Activated CD4-positive, alpha-beta T cell treated with anti-CD3 and anti-CD28 coated beads, Interleukin-2, amount 50 U/mL, for 48 hours (primary cell): ENCODE measurements around the gene USP34.

Experiments
- DNase-seq, 2 experiments: peaks; one replicate each; pipeline ENCODE4 v3.0.0-alpha.2; 2020

Gene USP34

GRCh38 chr2:61283443-61284160, 187.3 kb downstream of the USP34 start:
- no peak for DNase-seq

- no peak for DNase-seq
Measured at GRCh38 chr2:61282104-61282590, 188.7 kb downstream of the USP34 start.

- DNase-seq: no peak
Measured at GRCh38 chr2:61281321-61281720, 189.6 kb downstream of the USP34 start.

DNA sequence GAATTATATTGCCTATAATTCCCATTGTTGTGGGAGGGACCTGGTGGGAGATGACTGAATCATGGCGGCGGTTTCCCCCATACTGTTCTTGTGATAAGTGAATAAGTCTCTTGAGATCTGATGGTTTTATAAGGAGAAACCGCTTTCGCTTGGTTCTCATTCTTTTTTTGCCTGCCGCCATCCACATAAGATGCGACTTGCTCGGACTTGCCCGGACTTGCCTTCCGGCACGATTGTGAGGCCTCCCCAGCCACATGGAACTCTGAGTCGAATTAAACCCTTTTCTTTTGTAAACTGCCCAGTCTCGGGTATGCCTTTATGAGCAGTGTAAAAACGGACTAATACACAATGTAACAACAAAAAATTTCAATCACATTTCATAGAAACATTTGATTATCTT, 193.1 kb downstream of the USP34 start:
- no peak for DNase-seq

DNA sequence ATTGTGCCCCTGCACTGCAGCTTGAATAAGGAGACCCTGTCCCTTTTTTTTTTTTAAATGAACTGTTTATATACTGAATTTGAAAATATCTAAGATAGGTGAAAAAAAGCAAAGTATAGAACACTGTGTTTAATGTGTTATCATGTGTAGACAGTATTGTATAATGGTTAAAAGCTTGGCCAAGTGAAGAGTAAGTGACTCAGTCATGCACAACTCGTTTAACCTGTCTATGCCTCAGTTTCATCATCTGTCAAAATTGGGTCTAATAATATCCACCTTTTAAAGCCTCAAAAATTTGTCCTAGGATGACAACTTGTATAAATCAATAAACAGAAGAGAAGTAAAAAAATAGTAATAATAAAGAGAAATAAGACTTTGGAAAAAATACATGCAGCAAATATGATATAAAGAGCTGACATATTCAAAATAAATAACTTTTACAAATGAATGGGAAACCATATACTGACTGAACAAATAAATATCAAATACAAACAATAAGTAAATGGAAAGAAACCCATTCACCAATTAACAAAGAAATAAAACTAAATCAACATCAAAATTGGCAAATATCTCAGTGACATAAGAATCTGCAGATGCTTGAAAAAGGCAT, 195.2 kb downstream of the USP34 start:
- DNase-seq: no peak

DNA sequence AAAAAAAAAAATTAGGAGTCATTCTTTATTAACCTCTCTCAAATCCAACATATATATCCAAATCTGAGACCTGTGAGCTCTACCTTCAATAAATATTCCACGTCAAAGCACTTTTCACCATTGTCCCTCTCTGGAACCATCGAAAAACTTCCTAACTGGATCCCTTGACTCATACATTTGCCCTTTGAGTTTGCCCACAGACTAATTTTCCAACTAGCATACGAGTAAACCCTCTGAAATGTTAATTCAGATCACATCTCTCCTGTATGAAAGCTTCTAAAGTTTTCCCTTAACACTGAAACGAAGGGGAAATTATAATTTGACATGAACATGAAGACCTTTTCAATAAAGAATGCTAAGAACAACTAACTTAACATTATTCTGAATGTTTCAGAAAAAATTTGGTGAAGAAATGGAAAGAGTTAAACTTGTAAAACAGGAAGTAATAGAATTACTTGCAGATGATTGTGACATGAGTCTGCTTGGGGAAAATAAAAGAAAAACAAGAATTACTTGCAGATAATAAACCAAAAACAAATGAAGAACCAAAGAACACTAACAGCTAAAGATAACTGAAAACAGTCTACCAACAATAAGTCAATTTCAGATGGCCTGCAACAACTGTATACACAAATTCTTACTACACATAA, 198.3 kb downstream of the USP34 start:
- no peak for DNase-seq

- no peak for DNase-seq
Measured at GRCh38 chr2:61268249-61268648, 202.6 kb downstream of the USP34 start.

DNA sequence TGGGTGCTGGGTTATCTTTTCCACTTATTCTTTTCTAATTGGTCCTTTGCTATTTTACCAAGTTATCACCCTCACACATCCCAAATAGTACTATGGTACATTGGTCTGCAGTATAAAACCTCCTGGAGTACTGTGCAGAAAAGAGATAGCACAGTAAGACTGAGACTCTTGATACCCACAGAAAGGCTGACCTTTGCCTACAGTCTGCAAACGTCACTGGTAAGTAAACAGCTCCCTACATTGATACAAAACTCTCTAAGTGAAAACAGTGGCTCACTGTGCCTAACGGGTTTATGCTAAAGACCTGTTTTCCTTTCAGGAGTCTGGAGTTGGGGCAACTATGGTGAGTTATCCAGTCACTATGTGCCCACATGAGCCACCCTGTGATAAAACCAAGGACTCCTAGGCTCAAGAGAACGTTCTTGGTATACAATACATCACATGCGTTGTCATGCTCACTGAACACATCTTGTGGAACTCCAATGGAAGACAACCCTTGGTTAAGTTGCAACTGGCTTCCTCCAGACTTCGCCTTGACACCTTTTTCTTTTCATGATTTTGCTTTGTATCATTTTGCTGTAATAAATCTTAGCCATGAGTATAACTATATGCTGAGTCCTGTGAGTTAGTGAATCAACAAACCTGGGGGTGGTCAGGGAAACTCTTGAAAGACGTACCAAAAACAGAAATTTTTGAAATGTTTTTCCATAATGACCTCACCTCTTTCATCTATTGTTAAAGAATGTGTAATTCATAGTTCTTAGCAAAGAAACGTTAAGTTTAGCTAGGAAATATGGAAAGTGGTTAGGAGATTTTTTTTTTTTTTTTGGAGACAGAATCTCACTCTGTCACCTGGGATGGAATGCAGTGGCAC, 204.0 kb downstream of the USP34 start:
- DNase-seq: no peak

GRCh38 chr2:61263830-61264229, 207.1 kb downstream of the USP34 start:
- no peak for DNase-seq

- no peak for DNase-seq
Measured at GRCh38 chr2:61262699-61263098, 208.2 kb downstream of the USP34 start.

DNA sequence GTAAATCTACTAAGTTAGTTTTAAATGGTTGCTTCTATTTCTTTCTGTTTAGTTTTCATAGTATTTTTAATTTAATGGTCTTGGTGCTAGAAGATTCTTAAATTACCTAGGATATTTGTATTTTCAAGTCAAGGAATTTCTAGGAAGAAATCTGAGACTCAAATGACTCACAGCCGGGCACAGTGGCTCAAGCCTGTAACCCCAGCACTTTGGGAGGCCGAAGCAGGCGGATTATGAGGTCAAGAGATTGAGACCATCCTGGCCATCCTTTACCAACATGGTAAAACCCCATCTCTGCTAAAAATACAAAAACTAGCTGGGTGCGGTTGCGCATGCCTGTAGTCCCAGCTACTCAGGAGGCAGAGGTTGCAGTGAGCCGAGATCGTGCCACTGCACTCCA, 213.4 kb downstream of the USP34 start:
- no peak for DNase-seq

GRCh38 chr2:61255580-61256437, 215.1 kb downstream of the USP34 start:
- no peak for DNase-seq

- DNase-seq: no peak
Measured at GRCh38 chr2:61254536-61254935, 216.4 kb downstream of the USP34 start.

- DNase-seq: no peak
Measured at GRCh38 chr2:61253136-61253535, 217.8 kb downstream of the USP34 start.

GRCh38 chr2:61252031-61252430, 218.9 kb downstream of the USP34 start:
- no peak for DNase-seq

DNA sequence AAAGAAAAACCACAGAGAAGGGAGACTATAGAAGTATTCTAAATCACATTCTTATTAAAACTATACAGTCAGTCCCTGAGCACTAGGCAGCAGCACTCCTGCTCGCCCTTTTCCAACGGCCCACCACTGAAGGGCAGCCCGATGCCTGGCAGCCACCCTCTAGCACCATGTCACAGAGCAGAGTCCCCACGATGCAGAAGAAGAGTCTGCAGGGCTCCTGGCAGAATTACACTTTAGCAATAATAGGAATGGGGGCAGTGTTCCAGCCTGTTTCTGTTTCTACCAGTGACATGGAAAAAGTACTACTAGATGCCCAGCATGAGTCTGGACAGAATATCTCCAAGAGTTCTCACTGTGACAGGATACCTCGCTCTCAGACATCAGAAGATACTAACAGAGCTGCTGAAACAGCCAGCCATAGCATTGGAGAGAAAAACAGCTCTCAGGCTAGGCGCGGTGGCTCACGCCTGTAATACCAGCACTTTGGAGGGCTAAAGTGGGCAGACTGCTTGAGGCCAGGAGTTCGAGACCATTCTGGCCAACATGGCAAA, 221.3 kb downstream of the USP34 start:
- no peak for DNase-seq

- no peak for DNase-seq
Measured at GRCh38 chr2:61247204-61247812, 223.6 kb downstream of the USP34 start.

DNA sequence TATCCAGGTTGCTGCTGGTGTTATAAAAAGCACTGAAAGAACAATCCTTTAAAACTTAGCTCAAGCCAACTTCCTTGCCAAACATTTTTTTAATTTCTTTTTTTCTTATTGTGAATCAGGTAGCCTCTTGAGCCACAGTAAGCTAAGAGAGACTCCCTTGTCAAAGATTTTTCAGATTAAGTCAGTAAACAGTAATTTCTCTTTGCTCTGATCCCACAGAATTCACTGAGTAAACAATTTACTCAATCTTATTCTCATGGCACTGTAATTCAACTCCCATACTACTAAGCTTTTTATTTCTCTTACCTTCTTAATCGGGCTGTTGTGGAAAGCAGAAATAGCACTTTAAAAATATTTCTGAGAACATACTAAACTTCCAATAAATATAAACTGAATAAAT, 226.2 kb downstream of the USP34 start:
- DNase-seq: no peak

- no peak for DNase-seq
Measured at GRCh38 chr2:61241266-61241665, 229.6 kb downstream of the USP34 start.

- DNase-seq: no peak
Measured at GRCh38 chr2:61238219-61239012, 232.5 kb downstream of the USP34 start.

DNA sequence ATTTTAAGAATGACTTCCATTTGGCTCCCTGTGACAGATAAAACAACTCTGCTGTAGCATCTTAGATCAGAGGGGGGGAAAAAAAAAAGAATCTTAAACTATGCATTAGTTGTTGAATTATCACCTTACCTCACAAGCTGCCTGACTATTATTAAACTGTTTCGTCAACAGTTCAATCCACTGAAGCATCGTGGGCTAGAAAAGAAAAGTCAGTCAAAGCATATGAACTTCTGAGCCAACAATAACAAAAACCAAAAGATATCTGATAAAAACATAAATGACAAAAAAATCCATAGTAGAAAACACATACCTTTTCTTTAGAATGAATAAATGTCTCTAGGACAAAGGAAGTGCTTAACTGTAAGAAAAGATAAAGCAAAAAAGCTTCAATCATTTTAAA, 235.2 kb downstream of the USP34 start:
- DNase-seq: no peak
